Skeletal muscle tissue (tissue), 4 donors: ENCODE data around the gene ADGRL3. TPM values are rescaled to one million over a fixed set of nuclear protein-coding genes. Genes with fewer than 3 reads are reported as not detected.

Source experiments
- H3K27ac ChIP-seq: one replicate; pipeline ENCODE4 v1.7.0; 2013; ENCODE audit warnings: mild to moderate bottlenecking, low read depth, low read length, inconsistent platforms
- H3K27me3 ChIP-seq, 3 donors: one replicate each; pipeline ENCODE4 v1.7.0; 2013; ENCODE audit warnings: low read length in 3 of 3; ENCODE audit not compliant: control insufficient read depth in 3 of 3, insufficient read depth in 3 of 3
- H3K36me3 ChIP-seq, 3 donors: one replicate each; pipeline ENCODE4 v1.7.0; 2013; ENCODE audit warnings: low read length in 3 of 3; ENCODE audit not compliant: control insufficient read depth in 3 of 3, insufficient read depth in 3 of 3
- H3K4me1 ChIP-seq, 3 donors: one replicate each; pipeline ENCODE4 v1.7.0; 2013; ENCODE audit warnings: low read length in 3 of 3, mild to moderate bottlenecking in 3 of 3; ENCODE audit not compliant: control insufficient read depth in 3 of 3, insufficient read depth in 3 of 3
- H3K4me3 ChIP-seq, 3 donors: one replicate each; pipeline ENCODE4 v1.7.0; 2013; ENCODE audit warnings: low read length in 3 of 3
- H3K9ac ChIP-seq, 3 donors: one replicate each; pipeline ENCODE4 v1.7.0; 2013; ENCODE audit warnings: low read length in 3 of 3, mild to moderate bottlenecking in 3 of 3, moderate library complexity in 2 of 3, low read depth in 1 of 3
- H3K9me3 ChIP-seq, 3 donors: one replicate each; pipeline ENCODE4 v1.7.0; 2013; ENCODE audit warnings: low read length in 3 of 3; ENCODE audit not compliant: control insufficient read depth in 3 of 3
- total RNA-seq: library from RNA; depleted of rRNA; stranded (reverse); fragments of >200 nt; gene quantifications from one replicate; pipeline ENCODE4 v1.2.3, GENCODE V29; 2014
- donor health status: Osteomylitis.

The ADGRL3 gene
- total RNA-seq, 1 donor from 2014 or later = 59.0 TPM

- H3K27me3 ChIP-seq = no peaks in the 10 kb centered on the region
- H3K9me3 ChIP-seq = no peaks in the 10 kb centered on the region
- no peak overlapping the region for H3K9ac ChIP-seq
- H3K36me3 ChIP-seq = no peaks in the 10 kb centered on the region
- no peak overlapping the region for H3K4me3 ChIP-seq
- no peaks in the 10 kb centered on the region for H3K4me1 ChIP-seq
- no peak overlapping the region for H3K27ac ChIP-seq
These were observed 195.6 kb downstream of the ADGRL3 start for GRCh38 chr4:61395754-61396153.

DNA sequence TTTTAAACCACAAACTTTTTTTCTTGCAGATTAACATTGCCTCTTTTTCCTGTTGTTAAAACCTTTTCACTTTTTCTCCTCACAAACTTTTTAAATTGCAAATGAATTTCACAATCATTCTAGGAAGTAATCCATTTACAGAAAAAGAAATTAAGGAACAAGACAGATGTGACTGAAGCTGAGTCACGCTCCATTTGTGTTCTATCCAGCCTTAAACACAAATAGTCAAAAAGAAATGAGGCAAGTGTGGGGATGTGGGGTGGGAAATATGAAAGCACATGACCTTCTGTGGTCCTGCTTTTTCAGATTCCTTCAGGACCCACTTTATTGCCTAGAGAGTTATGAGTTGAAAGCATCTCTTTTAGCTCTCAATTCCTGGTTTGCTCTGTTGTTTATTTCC lies 197.0 kb downstream of the ADGRL3 start:
- no peak overlapping the region for H3K27ac ChIP-seq
- no peaks in the 10 kb centered on the region for H3K4me1 ChIP-seq
- H3K36me3 ChIP-seq = no peaks in the 10 kb centered on the region
- H3K4me3 ChIP-seq = no peak overlapping the region
- no peaks in the 10 kb centered on the region for H3K27me3 ChIP-seq
- H3K9ac ChIP-seq = no peak overlapping the region
- H3K9me3 ChIP-seq = no peaks in the 10 kb centered on the region

DNA sequence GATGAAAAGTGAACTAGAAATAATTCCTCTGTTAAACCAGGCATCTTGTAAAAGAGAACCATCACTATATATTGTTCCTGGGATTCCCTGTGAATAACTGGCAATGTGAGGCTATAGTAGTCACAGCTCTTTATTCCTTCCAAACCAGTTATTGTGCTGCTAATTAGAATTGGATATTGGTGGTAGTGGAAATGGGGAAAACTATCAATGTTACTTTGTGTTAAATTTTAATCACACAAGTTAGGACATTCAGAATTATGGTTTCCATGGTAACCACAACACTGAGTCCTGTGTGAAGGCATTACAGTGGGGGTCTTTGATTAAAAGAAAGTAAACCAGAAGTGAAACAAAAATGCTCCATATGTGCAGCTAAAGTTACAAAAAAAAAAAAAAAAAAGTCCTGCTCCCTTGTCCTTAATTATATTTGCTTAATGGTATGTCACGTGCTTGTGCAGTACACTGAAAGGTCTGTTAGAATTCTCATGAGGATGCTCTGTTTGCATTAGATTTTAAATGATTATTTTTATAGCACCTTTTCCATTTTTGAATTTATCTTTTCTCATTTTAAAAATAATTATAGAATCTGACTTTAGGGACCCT lies 200.4 kb downstream of the ADGRL3 start:
- Histone ChIP-seq H3K27ac (no peak overlapping the region), H3K4me3 (no peak overlapping the region), H3K27me3 (no peaks in the 10 kb centered on the region), H3K36me3 (no peaks in the 10 kb centered on the region), H3K9me3 (no peaks in the 10 kb centered on the region), H3K9ac (no peak overlapping the region), H3K4me1 (no peaks in the 10 kb centered on the region)

GRCh38 chr4:61401771-61402170 lies 201.6 kb downstream of the ADGRL3 start:
- H3K4me1 ChIP-seq = no peaks in the 10 kb centered on the region
- H3K27me3 ChIP-seq = no peaks in the 10 kb centered on the region
- H3K27ac ChIP-seq = no peak overlapping the region
- H3K9me3 ChIP-seq = no peaks in the 10 kb centered on the region
- H3K36me3 ChIP-seq = no peaks in the 10 kb centered on the region
- H3K4me3 ChIP-seq = no peak overlapping the region
- no peak overlapping the region for H3K9ac ChIP-seq

DNA sequence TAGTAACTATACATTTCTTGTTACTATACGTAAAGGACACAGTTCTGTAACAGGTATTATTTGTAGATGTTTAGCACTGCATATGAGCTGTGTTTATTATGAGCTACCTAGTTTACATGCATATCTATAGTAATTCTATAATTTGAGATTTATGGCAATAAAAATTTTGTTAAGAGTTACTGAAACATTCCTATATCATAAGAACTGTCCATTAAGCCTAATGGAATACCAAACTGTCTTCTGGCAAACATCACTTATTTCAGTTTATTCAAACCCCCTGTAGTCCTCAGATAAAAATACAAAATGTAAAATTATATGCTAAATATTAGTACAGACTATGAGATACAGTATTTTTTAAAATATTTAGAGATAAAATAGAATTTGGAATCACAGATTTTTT lies 205.2 kb downstream of the ADGRL3 start:
- H3K27ac ChIP-seq = no peak overlapping the region
- H3K36me3 ChIP-seq = no peaks in the 10 kb centered on the region
- no peaks in the 10 kb centered on the region for H3K27me3 ChIP-seq
- no peak overlapping the region for H3K4me3 ChIP-seq
- no peaks in the 10 kb centered on the region for H3K9me3 ChIP-seq
- no peaks in the 10 kb centered on the region for H3K4me1 ChIP-seq
- no peak overlapping the region for H3K9ac ChIP-seq

- H3K9me3 ChIP-seq = no peaks in the 10 kb centered on the region
- no peaks in the 10 kb centered on the region for H3K36me3 ChIP-seq
- H3K9ac ChIP-seq = no peak overlapping the region
- no peaks in the 10 kb centered on the region for H3K4me1 ChIP-seq
- no peak overlapping the region for H3K4me3 ChIP-seq
- H3K27ac ChIP-seq = no peak overlapping the region
- H3K27me3 ChIP-seq = no peaks in the 10 kb centered on the region
These were observed 206.6 kb downstream of the ADGRL3 start for GRCh38 chr4:61406677-61407076.

DNA sequence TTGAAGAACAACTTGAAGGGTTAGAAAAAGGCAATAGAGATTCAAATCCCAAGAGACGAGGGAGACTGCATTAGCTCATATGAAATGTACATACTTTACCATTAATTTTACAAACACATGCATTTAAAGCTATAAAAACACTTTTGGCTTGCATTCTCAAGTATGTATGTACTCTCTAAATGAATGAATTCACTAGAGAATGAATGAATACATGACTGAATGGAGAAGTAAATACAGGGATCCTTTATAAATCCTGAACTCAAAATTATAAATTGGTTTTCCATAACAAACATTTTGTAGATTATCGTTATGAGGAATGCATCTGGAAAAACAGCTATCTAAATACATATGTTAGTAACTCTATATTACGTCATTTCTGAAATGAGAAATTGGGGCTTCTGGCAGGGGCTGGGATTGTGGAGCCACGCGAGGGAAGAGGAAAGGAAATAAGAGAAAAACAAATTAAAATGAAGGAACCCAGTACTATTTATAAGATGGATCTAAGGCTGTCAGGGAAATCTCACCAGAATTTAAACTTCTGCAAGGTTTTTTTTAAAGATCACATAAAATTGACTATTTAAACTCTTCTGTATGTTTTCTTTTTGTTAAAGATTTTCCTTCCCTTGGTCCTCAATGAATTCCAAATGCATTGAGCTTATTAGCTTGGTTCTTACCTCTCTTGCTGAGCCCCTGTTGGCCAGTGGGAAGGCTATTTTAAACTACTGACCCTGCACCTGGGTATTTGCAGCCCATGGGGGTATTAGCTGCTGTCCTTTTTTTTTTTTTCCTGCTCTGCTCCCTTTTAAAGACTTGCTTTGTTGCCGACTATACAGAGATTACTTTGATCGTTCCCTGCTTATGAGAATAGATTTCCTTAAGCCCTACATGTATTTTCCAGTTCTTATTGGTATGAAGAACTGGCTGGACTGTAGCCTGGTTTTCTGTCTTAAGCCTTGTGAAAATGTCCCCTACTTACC lies 207.8 kb downstream of the ADGRL3 start:
- H3K27me3 ChIP-seq = no peaks in the 10 kb centered on the region
- no peaks in the 10 kb centered on the region for H3K36me3 ChIP-seq
- H3K9ac ChIP-seq = no peak overlapping the region
- H3K4me1 ChIP-seq = no peaks in the 10 kb centered on the region
- no peaks in the 10 kb centered on the region for H3K9me3 ChIP-seq
- H3K4me3 ChIP-seq = no peak overlapping the region
- no peak overlapping the region for H3K27ac ChIP-seq

DNA sequence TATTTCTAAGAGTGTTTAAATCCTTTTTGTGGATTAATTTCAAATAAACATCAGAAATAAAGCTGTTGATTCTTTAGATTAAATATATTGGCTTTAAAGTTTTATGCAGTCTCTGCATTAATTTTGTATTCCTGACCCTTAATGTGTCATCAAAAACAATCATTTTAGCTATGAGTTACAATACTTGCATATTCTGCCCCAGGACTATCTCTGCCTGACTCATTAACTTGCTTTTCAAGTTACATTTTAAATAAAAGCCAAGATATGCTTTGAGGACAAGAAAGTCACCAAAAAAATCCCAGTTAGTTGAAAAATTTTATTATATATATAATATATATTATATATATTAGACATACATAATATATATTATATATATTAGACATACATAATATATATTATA lies 208.7 kb downstream of the ADGRL3 start:
- Histone ChIP-seq H3K9ac (no peak overlapping the region), H3K36me3 (no peaks in the 10 kb centered on the region), H3K27me3 (no peaks in the 10 kb centered on the region), H3K27ac (no peak overlapping the region), H3K4me3 (no peak overlapping the region), H3K9me3 (no peaks in the 10 kb centered on the region), H3K4me1 (no peaks in the 10 kb centered on the region)

DNA sequence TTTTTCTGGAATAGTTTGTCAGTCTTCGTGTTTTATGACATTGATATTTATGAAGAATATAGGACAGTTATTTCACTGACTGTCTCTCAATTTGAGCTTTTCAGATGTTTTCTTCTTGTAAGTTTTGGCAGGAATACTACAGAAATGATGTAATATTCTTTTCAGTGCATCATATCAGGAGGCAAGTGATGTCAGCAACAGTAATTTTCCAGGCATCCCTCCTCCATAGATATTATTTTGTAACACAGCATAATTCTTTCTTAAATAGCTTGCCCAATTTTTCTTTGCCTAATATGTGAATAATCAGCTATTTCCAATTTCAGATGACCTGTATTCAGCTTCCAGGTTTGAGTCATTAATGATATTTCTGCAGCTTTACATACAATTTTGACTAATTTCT lies 211.1 kb downstream of the ADGRL3 start:
- no peak overlapping the region for H3K27ac ChIP-seq
- no peaks in the 10 kb centered on the region for H3K27me3 ChIP-seq

DNA sequence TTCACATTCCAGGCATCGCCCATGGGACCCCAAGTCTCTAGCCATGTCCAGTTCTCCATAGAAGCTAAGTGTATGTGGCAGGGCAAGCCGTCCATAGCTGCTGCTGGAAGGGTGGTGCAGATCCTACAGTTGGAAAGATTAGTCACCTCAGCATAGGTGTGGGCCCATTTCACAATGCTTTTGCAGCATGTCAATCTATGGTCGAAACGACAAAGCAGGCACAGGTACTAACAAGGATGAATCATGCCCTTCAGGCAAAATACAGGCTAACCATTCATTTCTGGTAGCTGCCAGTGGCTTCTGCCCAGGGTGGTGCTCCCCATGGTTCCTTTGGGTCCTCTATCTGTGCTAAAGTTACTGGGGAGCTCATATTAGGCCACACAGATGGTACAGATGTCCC lies 225.2 kb downstream of the ADGRL3 start:
- H3K27ac ChIP-seq = no peak overlapping the region
- no peak overlapping the region for H3K4me3 ChIP-seq
- H3K36me3 ChIP-seq = no peaks in the 10 kb centered on the region
- no peaks in the 10 kb centered on the region for H3K4me1 ChIP-seq
- H3K9me3 ChIP-seq = peaks cover 0 to 3% (median 0%) of the 10 kb centered on the region in 3 donors
- H3K9ac ChIP-seq = no peak overlapping the region
- H3K27me3 ChIP-seq = no peaks in the 10 kb centered on the region

More for the DNA sequence above, 211.1 kb downstream of the ADGRL3 start:
- H3K4me1 ChIP-seq = no peaks in the 10 kb centered on the region
- no peak overlapping the region for H3K9ac ChIP-seq
- H3K4me3 ChIP-seq = no peak overlapping the region
- no peaks in the 10 kb centered on the region for H3K9me3 ChIP-seq
- H3K36me3 ChIP-seq = no peaks in the 10 kb centered on the region
